ENCODE results near the gene SLC38A3. TPM values are rescaled to one million over a fixed set of nuclear protein-coding genes. Genes with fewer than 3 reads are reported as not detected.

Gene SLC38A3
- total RNA-seq, 1 donor from 2014 or later: 0.52 TPM

- Histone ChIP-seq H3K27me3 (ENCODE audit: control insufficient read depth in 3 of 3, insufficient read depth in 3 of 3, low read length in 3 of 3) (no peaks in the 10 kb centered on the region), H3K4me3 (ENCODE audit: low read length in 3 of 3) (no peak overlapping the region), H3K9me3 (ENCODE audit: control insufficient read depth in 3 of 3, low read length in 3 of 3) (no peaks in the 10 kb centered on the region), H3K27ac (ENCODE audit: low read depth, low read length) (no peak overlapping the region), H3K4me1 (ENCODE audit: control insufficient read depth in 3 of 3, insufficient read depth in 3 of 3, low read length in 3 of 3) (peaks cover 25 to 35% (median 30%) of the 10 kb centered on the region in 3 donors), H3K36me3 (ENCODE audit: control insufficient read depth in 3 of 3, insufficient read depth in 3 of 3, low read length in 3 of 3) (peaks cover 9 to 13% (median 10%) of the 10 kb centered on the region in 3 donors), H3K9ac (ENCODE audit: low read depth in 1 of 3, low read length in 3 of 3) (no peak overlapping the region)
These were observed 30.0 kb upstream of the SLC38A3 start for GRCh38 chr3:50174947-50175524.

- no peak overlapping the region for H3K27ac ChIP-seq (ENCODE audit: low read depth, low read length)
- no peak overlapping the region for H3K4me3 ChIP-seq (ENCODE audit: low read length in 3 of 3)
- H3K27me3 ChIP-seq (ENCODE audit: control insufficient read depth in 3 of 3, insufficient read depth in 3 of 3, low read length in 3 of 3): no peaks in the 10 kb centered on the region
- peaks cover 10 to 18% (median 12%) of the 10 kb centered on the region in 3 donors for H3K36me3 ChIP-seq (ENCODE audit: control insufficient read depth in 3 of 3, insufficient read depth in 3 of 3, low read length in 3 of 3)
- H3K9ac ChIP-seq (ENCODE audit: low read depth in 1 of 3, low read length in 3 of 3): no peak overlapping the region
- no peaks in the 10 kb centered on the region for H3K9me3 ChIP-seq (ENCODE audit: control insufficient read depth in 3 of 3, low read length in 3 of 3)
- H3K4me1 ChIP-seq (ENCODE audit: control insufficient read depth in 3 of 3, insufficient read depth in 3 of 3, low read length in 3 of 3): peaks cover 6 to 12% (median 6%) of the 10 kb centered on the region in 3 donors
These were observed 27.7 kb upstream of the SLC38A3 start for GRCh38 chr3:50177346-50177745.

- Histone ChIP-seq H3K9ac (ENCODE audit: low read depth in 1 of 3, low read length in 3 of 3) (no peak overlapping the region), H3K4me1 (ENCODE audit: control insufficient read depth in 3 of 3, insufficient read depth in 3 of 3, low read length in 3 of 3) (peaks cover 0 to 5% (median 0%) of the 10 kb centered on the region in 3 donors), H3K9me3 (ENCODE audit: control insufficient read depth in 3 of 3, low read length in 3 of 3) (no peaks in the 10 kb centered on the region), H3K36me3 (ENCODE audit: control insufficient read depth in 3 of 3, insufficient read depth in 3 of 3, low read length in 3 of 3) (peaks cover 5 to 27% (median 16%) of the 10 kb centered on the region in 3 donors), H3K27me3 (ENCODE audit: control insufficient read depth in 3 of 3, insufficient read depth in 3 of 3, low read length in 3 of 3) (no peaks in the 10 kb centered on the region), H3K27ac (ENCODE audit: low read depth, low read length) (no peak overlapping the region), H3K4me3 (ENCODE audit: low read length in 3 of 3) (no peak overlapping the region)
These were observed 25.4 kb upstream of the SLC38A3 start for GRCh38 chr3:50179710-50180109.

- no peak overlapping the region for H3K9ac ChIP-seq (ENCODE audit: low read depth in 1 of 3, low read length in 3 of 3)
- peaks cover 16 to 33% (median 22%) of the 10 kb centered on the region in 3 donors for H3K36me3 ChIP-seq (ENCODE audit: control insufficient read depth in 3 of 3, insufficient read depth in 3 of 3, low read length in 3 of 3)
- no peak overlapping the region for H3K4me3 ChIP-seq (ENCODE audit: low read length in 3 of 3)
- peaks cover 0 to 4% (median 0%) of the 10 kb centered on the region in 3 donors for H3K4me1 ChIP-seq (ENCODE audit: control insufficient read depth in 3 of 3, insufficient read depth in 3 of 3, low read length in 3 of 3)
- H3K27me3 ChIP-seq (ENCODE audit: control insufficient read depth in 3 of 3, insufficient read depth in 3 of 3, low read length in 3 of 3): no peaks in the 10 kb centered on the region
- no peak overlapping the region for H3K27ac ChIP-seq (ENCODE audit: low read depth, low read length)
- no peaks in the 10 kb centered on the region for H3K9me3 ChIP-seq (ENCODE audit: control insufficient read depth in 3 of 3, low read length in 3 of 3)
These were observed 23.1 kb upstream of the SLC38A3 start for GRCh38 chr3:50181985-50182384.

GRCh38 chr3:50182533-50183099, 22.5 kb upstream of the SLC38A3 start:
- Histone ChIP-seq H3K4me3 (ENCODE audit: low read length in 3 of 3) (no peak overlapping the region), H3K9ac (ENCODE audit: low read depth in 1 of 3, low read length in 3 of 3) (no peak overlapping the region), H3K4me1 (ENCODE audit: control insufficient read depth in 3 of 3, insufficient read depth in 3 of 3, low read length in 3 of 3) (no peaks in the 10 kb centered on the region), H3K27ac (ENCODE audit: low read depth, low read length) (no peak overlapping the region), H3K27me3 (ENCODE audit: control insufficient read depth in 3 of 3, insufficient read depth in 3 of 3, low read length in 3 of 3) (no peaks in the 10 kb centered on the region), H3K36me3 (ENCODE audit: control insufficient read depth in 3 of 3, insufficient read depth in 3 of 3, low read length in 3 of 3) (peaks cover 16 to 31% (median 22%) of the 10 kb centered on the region in 3 donors), H3K9me3 (ENCODE audit: control insufficient read depth in 3 of 3, low read length in 3 of 3) (no peaks in the 10 kb centered on the region)

- Histone ChIP-seq H3K4me3 (ENCODE audit: low read length in 3 of 3) (no peak overlapping the region), H3K27ac (ENCODE audit: low read depth, low read length) (no peak overlapping the region), H3K36me3 (ENCODE audit: control insufficient read depth in 3 of 3, insufficient read depth in 3 of 3, low read length in 3 of 3) (peaks cover 16 to 31% (median 25%) of the 10 kb centered on the region in 3 donors), H3K9me3 (ENCODE audit: control insufficient read depth in 3 of 3, low read length in 3 of 3) (no peaks in the 10 kb centered on the region), H3K4me1 (ENCODE audit: control insufficient read depth in 3 of 3, insufficient read depth in 3 of 3, low read length in 3 of 3) (peaks cover 0 to under 1% (median 0%) of the 10 kb centered on the region in 3 donors), H3K9ac (ENCODE audit: low read depth in 1 of 3, low read length in 3 of 3) (no peak overlapping the region), H3K27me3 (ENCODE audit: control insufficient read depth in 3 of 3, insufficient read depth in 3 of 3, low read length in 3 of 3) (no peaks in the 10 kb centered on the region)
These were observed 21.3 kb upstream of the SLC38A3 start for GRCh38 chr3:50183755-50184154.

- H3K9ac ChIP-seq (ENCODE audit: low read depth in 1 of 3, low read length in 3 of 3): no peak overlapping the region
- H3K27me3 ChIP-seq (ENCODE audit: control insufficient read depth in 3 of 3, insufficient read depth in 3 of 3, low read length in 3 of 3): no peaks in the 10 kb centered on the region
- H3K9me3 ChIP-seq (ENCODE audit: control insufficient read depth in 3 of 3, low read length in 3 of 3): no peaks in the 10 kb centered on the region
- H3K4me1 ChIP-seq (ENCODE audit: control insufficient read depth in 3 of 3, insufficient read depth in 3 of 3, low read length in 3 of 3): peaks cover 0 to 6% (median 4%) of the 10 kb centered on the region in 3 donors
- no peak overlapping the region for H3K27ac ChIP-seq (ENCODE audit: low read depth, low read length)
- peaks cover 16 to 30% (median 25%) of the 10 kb centered on the region in 3 donors for H3K36me3 ChIP-seq (ENCODE audit: control insufficient read depth in 3 of 3, insufficient read depth in 3 of 3, low read length in 3 of 3)
- H3K4me3 ChIP-seq (ENCODE audit: low read length in 3 of 3): no peak overlapping the region
These were observed 20.7 kb upstream of the SLC38A3 start for GRCh38 chr3:50184242-50184978.

- peaks cover 0 to 11% (median 6%) of the 10 kb centered on the region in 3 donors for H3K4me1 ChIP-seq (ENCODE audit: control insufficient read depth in 3 of 3, insufficient read depth in 3 of 3, low read length in 3 of 3)
- no peak overlapping the region for H3K27ac ChIP-seq (ENCODE audit: low read depth, low read length)
- no peaks in the 10 kb centered on the region for H3K9me3 ChIP-seq (ENCODE audit: control insufficient read depth in 3 of 3, low read length in 3 of 3)
- no peak overlapping the region for H3K4me3 ChIP-seq (ENCODE audit: low read length in 3 of 3)
- H3K27me3 ChIP-seq (ENCODE audit: control insufficient read depth in 3 of 3, insufficient read depth in 3 of 3, low read length in 3 of 3): no peaks in the 10 kb centered on the region
- peaks cover 16 to 30% (median 25%) of the 10 kb centered on the region in 3 donors for H3K36me3 ChIP-seq (ENCODE audit: control insufficient read depth in 3 of 3, insufficient read depth in 3 of 3, low read length in 3 of 3)
- no peak overlapping the region for H3K9ac ChIP-seq (ENCODE audit: low read depth in 1 of 3, low read length in 3 of 3)
These were observed 19.8 kb upstream of the SLC38A3 start for GRCh38 chr3:50185230-50185629.

- Histone ChIP-seq H3K9me3 (ENCODE audit: control insufficient read depth in 3 of 3, low read length in 3 of 3) (no peaks in the 10 kb centered on the region), H3K27ac (ENCODE audit: low read depth, low read length) (no peak overlapping the region), H3K4me1 (ENCODE audit: control insufficient read depth in 3 of 3, insufficient read depth in 3 of 3, low read length in 3 of 3) (peaks cover 0 to 11% (median 6%) of the 10 kb centered on the region in 3 donors), H3K9ac (ENCODE audit: low read depth in 1 of 3, low read length in 3 of 3) (no peak overlapping the region), H3K27me3 (ENCODE audit: control insufficient read depth in 3 of 3, insufficient read depth in 3 of 3, low read length in 3 of 3) (no peaks in the 10 kb centered on the region), H3K36me3 (ENCODE audit: control insufficient read depth in 3 of 3, insufficient read depth in 3 of 3, low read length in 3 of 3) (peaks cover 16 to 30% (median 25%) of the 10 kb centered on the region in 3 donors), H3K4me3 (ENCODE audit: low read length in 3 of 3) (no peak overlapping the region)
These were observed 19.0 kb upstream of the SLC38A3 start for GRCh38 chr3:50186096-50186495.

GRCh38 chr3:50187750-50188149, 17.3 kb upstream of the SLC38A3 start:
- Histone ChIP-seq H3K9ac (ENCODE audit: low read depth in 1 of 3, low read length in 3 of 3) (no peak overlapping the region), H3K4me3 (ENCODE audit: low read length in 3 of 3) (no peak overlapping the region), H3K36me3 (ENCODE audit: control insufficient read depth in 3 of 3, insufficient read depth in 3 of 3, low read length in 3 of 3) (peaks cover 14 to 21% (median 20%) of the 10 kb centered on the region in 3 donors), H3K9me3 (ENCODE audit: control insufficient read depth in 3 of 3, low read length in 3 of 3) (no peaks in the 10 kb centered on the region), H3K27ac (ENCODE audit: low read depth, low read length) (no peak overlapping the region), H3K27me3 (ENCODE audit: control insufficient read depth in 3 of 3, insufficient read depth in 3 of 3, low read length in 3 of 3) (peaks cover 5 to 7% (median 5%) of the 10 kb centered on the region in 3 donors), H3K4me1 (ENCODE audit: control insufficient read depth in 3 of 3, insufficient read depth in 3 of 3, low read length in 3 of 3) (peaks cover under 1 to 13% (median 6%) of the 10 kb centered on the region in 3 donors)

Measured in skeletal muscle tissue (tissue), 4 donors.